Activated CD4-positive, alpha-beta T cell treated with anti-CD3 and anti-CD28 coated beads for 4 hours (primary cell): Measurements from ENCODE around the gene ADNP.

ENCODE experiments used
- DNase-seq, 2 donors: peaks; one replicate each; pipeline ENCODE4 v3.0.0-alpha.2; 2020

Gene ADNP

GRCh38 chr20:50870561-50871161, 60.6 kb downstream of the ADNP start:
- no peak for DNase-seq

- DNase-seq, result no peak
Observed at GRCh38 chr20:50868509-50869495, 62.4 kb downstream of the ADNP start.

- no peak for DNase-seq
Observed at GRCh38 chr20:50867805-50868204, 63.4 kb downstream of the ADNP start.

- DNase-seq, result no peak
Observed at GRCh38 chr20:50866831-50867230, 64.4 kb downstream of the ADNP start.

- DNase-seq, result no peak
Observed at GRCh38 chr20:50866036-50866685, 65.1 kb downstream of the ADNP start.

GRCh38 chr20:50865591-50865990, 65.6 kb downstream of the ADNP start:
- no peak for DNase-seq

GRCh38 chr20:50865114-50865513, 66.1 kb downstream of the ADNP start:
- no peak for DNase-seq

- no peak for DNase-seq
Observed at GRCh38 chr20:50862546-50862945, 68.7 kb downstream of the ADNP start.

- DNase-seq, result no peak
Observed at GRCh38 chr20:50861012-50861411, 70.2 kb downstream of the ADNP start.

GRCh38 chr20:50859161-50859560, 72.1 kb downstream of the ADNP start:
- no peak for DNase-seq

- DNase-seq, result no peak
Observed at GRCh38 chr20:50858525-50858924, 72.7 kb downstream of the ADNP start.

GRCh38 chr20:50857348-50857747, 73.9 kb downstream of the ADNP start:
- DNase-seq, result no peak

- no peak for DNase-seq
Observed at GRCh38 chr20:50856475-50857041, 74.7 kb downstream of the ADNP start.

GRCh38 chr20:50855498-50856474, 75.5 kb downstream of the ADNP start:
- no peak for DNase-seq

GRCh38 chr20:50854506-50855249, 76.6 kb downstream of the ADNP start:
- DNase-seq, result no peak

- no peak for DNase-seq
Observed at GRCh38 chr20:50852085-50852484, 79.2 kb downstream of the ADNP start.

- no peak for DNase-seq
Observed at GRCh38 chr20:50850721-50851286, 80.4 kb downstream of the ADNP start.

- no peak for DNase-seq
Observed at GRCh38 chr20:50848846-50849673, 82.2 kb downstream of the ADNP start.

- no peak for DNase-seq
Observed at GRCh38 chr20:50848341-50848808, 82.9 kb downstream of the ADNP start.
